Tibial nerve (tissue), 4 donors: ENCODE measurements around the gene ODF2.

Experiments used
- CTCF ChIP-seq, 5 experiments: fragments of 200-600 bp in 3 of 5; fragments of 450-650 bp in 2 of 5; sonication (generic) in 3 of 5; IDR thresholded peaks; one replicate each; pipeline ENCODE4 v1.5.1; 2016 to 2019; ENCODE audit warnings: antibody characterized with exemption in 5 of 5, mild to moderate bottlenecking in 3 of 5, moderate library complexity in 2 of 5
- EP300 ChIP-seq, 2 donors: sonication (generic); formaldehyde crosslinking; IDR thresholded peaks; one replicate each; pipeline ENCODE4 v1.6.1; 2017; ENCODE audit warnings: antibody characterized with exemption in 2 of 2, mild to moderate bottlenecking in 1 of 2
- POLR2A ChIP-seq, 2 donors: fragments of 450-650 bp; IDR thresholded peaks; one replicate each; pipeline ENCODE4 v1.6.1; 2017; ENCODE audit warnings: antibody characterized with exemption in 2 of 2, mild to moderate bottlenecking in 2 of 2, moderate library complexity in 2 of 2

GRCh38 chr9:128409450-128409849 is 46.4 kb upstream of the ODF2 start:
- TF ChIP-seq CTCF (IDR thresholded peaks at IDR 0.05) (no peak), POLR2A (IDR thresholded peaks at IDR 0.05) (no peak), EP300 (IDR thresholded peaks at IDR 0.05) (no peak)
